NCI-H1105 treated with DMSO at 0.1 percent for 48 hours (cell line): ENCODE measurements around the gene PLCH2.
A peak's percentile ranks its signal among the peaks of the same experiment; 100 is the strongest.
"Not testable (repeated sequence)": the region's sequence is repeated elsewhere in the genome, so short reads cannot be mapped to it uniquely, and the experiment has no call there.

Experiments used
- DNase-seq: peaks from one replicate; lab custom pipeline; 2025; lab: John Stamatoyannopoulos, UW

The PLCH2 gene

DNA sequence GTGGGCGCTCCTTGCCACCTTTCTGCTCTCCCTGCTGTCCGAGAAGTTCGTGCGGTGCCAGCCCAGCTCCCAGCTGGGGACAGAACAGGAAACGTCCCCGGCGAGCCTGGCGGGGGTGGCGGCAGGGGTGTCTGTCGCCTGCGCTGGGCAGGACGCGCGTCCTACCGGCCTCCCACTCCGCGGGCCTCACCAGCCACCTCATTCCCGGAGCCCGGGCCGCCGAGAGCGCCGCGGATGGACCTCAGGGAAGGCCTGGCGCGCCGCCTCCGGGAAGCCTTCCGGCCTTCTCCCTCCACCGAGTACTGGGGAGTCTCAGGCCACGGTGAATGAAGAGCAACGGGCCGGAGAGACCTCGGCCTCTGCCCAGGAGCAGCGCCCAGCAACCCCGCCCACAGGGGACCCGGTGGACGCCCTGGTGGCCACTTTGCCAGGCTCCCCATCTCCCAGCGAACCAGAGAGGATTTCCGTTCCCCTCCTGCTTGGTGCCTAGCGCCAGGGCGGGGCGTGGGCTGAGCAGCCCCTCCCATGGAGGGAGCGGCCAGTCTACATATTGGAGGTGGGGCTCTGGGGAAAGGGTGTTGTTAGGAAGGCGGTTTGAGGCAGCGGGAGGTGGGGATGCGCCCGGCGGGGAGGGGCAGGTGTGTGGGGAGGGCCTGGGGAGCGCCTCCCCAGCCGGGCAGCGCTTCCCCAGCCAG, 70.6 kb downstream of the PLCH2 start:
- DNase-seq, result no peak

DNA sequence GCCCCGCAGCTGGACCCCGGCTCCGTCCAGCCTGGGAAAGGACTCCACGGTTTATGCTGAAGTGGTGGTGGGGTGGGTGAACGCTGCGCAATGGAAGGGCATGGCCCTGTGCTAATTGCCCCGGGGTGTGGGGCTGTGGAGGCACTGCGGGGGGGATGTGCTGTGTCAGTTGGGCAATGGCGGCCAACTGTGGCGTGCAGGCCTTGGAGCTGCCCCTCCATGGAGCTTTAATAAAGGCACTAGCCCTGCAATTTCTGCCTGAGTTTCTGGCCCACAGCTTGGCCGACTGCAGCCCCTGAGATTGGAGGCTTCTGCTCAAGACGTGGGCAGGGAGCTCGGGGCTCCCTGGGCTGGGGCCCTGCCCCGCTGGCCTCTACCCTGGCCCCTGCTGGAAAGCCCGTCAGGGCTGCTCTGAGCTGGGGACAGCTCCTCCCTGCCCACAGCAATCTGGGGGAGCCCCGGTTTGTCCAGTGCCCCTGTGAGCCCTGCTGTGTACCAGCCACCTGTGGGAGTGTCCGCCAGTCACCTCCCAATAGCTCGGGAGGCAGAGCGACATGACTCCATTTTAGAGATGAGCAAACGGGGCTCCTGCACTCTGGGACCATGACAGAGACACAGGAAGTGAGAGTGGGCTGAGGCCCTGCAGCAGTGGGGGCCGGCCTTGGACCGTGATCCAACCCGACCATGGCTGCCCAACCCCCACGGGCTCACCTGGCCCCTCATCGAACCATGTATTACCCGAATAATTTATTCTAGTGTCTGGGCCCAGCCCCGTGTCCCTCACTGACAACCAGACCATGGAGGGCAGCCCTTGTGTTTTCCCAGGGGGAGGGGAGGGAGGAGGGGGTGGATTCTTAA, 71.3 kb downstream of the PLCH2 start:
- no peak for DNase-seq

DNA sequence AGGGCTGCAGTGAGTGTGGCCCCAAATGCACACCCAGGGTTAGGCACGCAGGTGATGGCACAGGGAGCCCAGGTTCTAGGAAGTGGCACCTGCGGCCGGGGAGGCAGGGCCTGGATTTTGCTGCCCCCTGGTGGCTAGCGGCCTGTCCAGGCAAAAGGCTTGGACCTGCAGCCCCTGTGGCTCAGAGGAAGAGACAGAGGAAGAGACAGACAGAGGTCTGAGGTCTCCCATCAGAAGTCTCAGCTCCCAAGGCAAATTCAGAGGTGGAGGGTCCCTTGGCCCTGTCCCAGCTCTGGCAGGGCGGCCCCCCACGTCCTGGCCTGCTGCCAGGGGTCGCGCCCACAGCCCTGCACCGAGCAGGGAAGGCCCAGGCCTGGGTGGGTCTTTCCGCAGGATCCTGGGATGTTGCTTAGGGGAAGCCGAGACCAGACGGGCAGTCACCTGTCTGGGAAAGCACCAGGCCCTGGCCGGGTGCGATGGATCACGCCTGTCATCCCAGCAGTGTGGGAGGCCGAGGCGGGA, 72.0 kb downstream of the PLCH2 start:
- DNase-seq, result peak; percentile 59

DNA sequence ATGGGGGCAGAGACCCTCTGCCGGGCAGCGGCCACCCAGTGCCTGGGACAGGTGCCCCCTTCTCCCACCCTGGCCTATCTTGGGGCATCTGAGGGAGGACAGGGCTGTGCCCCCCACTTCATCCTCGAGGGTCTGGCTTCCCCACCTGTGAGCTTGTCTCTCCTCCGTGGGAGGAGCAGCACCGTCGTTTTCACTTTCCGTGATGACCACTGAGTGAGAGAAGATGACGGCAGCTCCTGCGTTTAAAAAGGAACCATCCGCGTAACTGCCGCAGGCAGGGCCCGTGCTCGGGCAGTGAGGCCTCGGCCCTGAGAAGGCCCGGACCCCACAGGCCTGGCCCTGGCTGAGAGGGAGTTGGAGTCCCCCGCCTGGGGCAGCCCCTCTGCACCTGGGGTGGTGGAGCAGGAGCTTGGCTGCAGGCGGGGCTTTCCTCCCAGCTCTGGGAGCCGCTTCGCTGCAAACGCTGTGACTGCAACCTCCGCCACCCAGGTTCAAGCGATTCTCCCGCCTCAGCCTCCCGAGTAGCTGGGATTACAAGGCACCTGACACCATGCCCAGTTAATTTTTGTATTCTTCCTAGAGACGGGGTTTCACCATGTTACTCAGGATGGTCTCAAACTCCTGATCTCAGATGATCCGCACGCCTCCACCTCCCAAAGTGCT, 73.4 kb downstream of the PLCH2 start:
- not testable (repeated sequence) for DNase-seq

DNA sequence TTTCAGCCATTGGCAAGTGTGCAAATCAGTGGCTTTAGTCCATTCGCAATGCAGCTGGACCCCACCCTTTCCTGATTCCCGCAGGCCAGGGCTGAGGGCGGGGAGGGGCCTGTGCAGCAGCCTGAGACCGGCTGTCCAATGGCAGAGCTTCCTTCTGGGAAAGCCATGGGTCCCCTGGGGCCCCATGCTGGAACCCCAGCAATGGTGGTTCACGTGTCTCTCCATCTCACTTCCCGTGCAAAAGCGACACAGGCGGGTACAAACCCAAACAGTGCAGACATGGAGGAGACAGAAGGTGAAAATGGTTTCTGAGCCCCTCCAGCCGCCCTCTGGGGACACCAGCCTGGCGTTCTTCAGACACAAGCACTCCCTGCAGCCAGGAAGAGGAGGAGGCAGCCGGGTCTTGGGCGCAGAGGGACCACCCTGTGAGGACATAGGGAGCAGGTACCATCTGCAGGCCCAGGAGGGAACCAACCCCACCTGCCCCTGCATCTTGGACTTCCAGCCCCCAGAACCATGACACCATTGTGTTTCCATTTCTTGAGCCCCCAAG, 74.3 kb downstream of the PLCH2 start:
- not testable (repeated sequence) for DNase-seq

DNA sequence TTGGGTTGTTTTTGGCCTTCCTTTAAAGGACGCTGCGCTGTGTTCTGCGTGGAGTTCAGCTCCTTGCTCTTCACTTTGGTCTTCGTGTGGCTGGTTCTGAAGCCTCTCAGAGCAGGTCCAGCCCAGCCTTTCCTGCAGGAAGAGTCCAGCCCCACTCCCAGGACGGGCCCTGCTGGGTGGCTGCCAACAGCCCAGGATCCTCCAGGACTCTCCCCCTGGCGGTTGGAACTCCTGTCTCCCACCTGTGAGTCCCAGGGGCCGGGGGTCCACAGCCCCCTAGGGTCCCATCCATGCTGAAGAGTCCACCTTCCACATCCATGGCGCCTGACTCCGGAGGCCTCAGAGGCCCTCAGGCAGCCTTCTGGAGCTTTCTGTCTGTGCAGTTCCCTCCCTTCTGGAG, 75.5 kb downstream of the PLCH2 start:
- DNase-seq, result not testable (repeated sequence)

DNA sequence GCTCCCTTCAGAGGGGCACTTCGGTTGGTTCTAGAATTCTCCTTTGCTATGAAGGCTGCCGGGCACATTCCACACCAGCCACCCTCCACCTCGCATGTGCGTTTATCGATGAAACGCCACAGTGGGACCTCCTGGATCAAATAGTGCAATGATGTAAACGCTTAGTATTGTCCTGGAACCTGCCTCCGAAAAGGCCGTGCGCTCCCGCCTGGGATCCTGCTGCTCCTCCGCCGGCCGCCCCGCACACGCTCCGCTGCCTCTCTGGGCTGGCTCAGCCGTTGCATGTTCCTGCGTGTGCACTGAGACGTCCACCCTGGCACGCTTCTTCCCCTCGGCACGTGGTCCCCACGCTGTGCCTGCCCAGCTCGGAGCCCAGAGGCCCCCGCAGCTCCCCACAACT, 76.1 kb downstream of the PLCH2 start:
- DNase-seq, result no peak

DNA sequence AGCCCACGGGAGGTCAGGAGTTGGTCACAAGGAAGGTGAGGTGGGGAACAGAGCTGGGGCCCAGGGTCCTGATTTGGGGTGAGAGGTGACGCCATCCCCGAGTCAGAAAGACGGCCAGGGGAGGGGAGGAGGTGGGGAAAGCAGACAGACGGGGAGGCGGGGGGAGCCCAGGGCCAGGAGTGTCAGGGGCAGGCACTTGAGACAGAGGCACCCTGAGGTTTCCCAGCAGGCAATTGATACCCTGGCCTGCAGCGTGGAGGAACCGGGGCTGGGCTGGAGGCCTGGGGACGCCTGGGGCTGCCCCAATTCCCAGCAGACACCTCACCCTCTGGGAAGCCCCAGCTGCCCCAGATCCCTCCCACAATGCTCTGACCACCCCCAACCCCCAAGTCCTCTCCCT, 77.0 kb downstream of the PLCH2 start:
- not testable (repeated sequence) for DNase-seq

DNA sequence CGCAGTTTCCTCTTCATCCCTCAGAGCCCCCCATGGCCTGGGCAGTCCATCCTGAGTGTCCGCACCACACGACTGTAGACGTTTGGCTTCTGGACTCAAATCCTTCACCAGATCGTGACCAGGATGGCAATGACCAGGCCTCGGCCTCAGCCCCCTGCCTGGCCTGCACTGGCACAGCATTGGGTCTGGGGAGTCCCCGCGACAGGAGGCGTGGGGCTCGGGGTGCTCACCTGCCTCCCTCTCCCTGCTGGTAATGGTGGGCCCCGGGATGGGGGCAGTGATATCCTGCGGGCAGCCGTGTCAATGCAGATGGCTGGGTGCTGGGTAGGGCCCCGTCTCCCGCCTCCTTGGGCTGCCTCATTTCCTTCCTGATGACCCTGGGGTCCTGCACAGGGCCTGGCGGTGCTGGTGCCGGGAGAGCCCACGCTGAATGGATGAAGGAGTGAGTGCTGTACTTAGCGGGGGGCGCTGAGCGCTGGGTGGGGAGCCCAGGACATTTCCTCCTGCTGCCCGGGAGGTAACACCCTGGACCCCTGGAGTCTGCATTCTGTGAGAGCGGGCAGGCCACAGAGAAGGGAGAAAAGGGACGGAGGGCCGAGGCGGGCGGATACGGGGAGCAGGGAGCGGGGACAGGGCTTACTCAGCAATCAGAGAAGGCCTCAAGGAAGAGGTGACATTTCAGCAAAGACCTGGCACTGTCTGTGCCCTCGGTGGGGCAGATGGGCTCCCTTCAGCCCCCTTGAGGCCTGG, 78.0 kb downstream of the PLCH2 start:
- DNase-seq, result no peak

DNA sequence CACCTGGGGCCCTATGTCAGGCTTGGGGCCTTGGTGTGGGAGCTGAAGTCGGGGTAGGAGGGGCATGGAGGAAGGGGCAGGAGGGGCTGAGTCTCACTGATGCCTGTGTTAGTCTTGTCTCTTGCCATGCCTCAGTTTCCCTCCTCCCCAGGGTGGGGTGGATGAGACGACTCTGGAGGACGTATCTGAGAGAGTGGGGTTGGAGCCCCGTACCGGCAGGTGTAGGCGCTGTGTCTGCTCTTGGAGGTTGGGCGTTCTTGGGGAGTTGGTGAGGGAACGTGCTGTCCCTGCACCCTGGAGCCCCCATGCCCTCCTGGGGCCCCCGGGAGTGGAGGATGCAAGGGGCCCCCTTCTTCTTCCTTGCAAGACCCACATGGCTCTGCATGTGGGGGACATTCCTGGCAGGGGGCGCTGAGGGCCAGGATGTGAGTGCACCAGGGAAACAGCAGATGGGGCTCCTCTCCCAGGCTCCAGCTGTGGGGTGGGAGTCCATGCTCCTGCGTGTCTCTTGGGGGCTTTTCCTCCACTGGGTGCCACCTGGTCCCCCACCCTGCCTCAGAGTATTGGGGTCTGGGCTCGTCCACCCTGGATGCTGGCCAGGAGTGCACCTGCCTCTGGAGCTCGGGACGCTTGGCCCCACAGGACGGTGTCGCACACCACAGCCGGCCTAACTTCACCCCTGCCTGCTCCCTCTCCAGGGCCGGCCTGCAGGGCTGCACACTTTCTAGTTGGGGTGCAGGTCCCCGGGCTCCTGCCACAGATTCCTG, 78.7 kb downstream of the PLCH2 start:
- DNase-seq, result no peak
